ENCODE results near the gene MRPS18A. TPM values are rescaled to one million over a fixed set of nuclear protein-coding genes. Genes with fewer than 3 reads are reported as not detected.

Gene MRPS18A
- total and polyA plus RNA-seq, 2 of the 8 experiments (the other 6 are each of a cell fraction or from before 2014, with no cell fraction given), result 48.3 to 121 TPM

DNA sequence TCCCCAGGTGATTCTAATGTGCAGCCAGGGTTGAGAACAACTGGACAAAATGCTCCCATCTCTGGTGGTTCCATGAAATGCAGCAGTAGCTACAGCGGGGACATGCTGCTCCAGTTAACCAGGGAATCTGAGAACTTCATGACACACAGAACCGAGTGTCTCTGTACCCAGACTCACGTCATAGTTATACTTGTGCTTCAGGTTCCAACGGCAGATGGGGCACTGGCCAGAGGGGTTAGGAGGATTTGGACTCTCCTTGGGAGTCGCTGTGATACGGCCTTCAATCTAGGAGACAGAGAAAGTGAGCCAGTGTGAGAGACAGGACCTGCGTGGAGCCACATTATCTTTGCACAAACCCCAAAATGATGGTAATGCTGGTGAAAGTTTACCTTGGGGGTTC, 9.2 kb downstream of the MRPS18A start (continued):
- no peak for TF ChIP-seq CTBP2 (IDR thresholded peaks at IDR 0.05; ENCODE audit: borderline replicate concordance, insufficient read depth, insufficient read length, low read length)
- no peak for TF ChIP-seq BCL11A (IDR thresholded peaks at IDR 0.05; ENCODE audit: low read depth in 2 of 2, low read length in 2 of 2)
- TF ChIP-seq NRF1 (IDR thresholded peaks at IDR 0.05; ENCODE audit: low read depth, low read length), result no peak
- no peak for TF ChIP-seq RXRA (IDR thresholded peaks at IDR 0.05; ENCODE audit: insufficient read depth, low read depth, low read length)
- TF ChIP-seq CBX8 (IDR thresholded peaks at IDR 0.05; ENCODE audit: borderline replicate concordance, low read depth, low read length), result no peak
- TF ChIP-seq RFX5 (IDR thresholded peaks at IDR 0.05; ENCODE audit: borderline replicate concordance, low read depth, low read length), result no peak

Measured in H1 (cell line).